HL-60/S4 treated with retinoic acid at 250 ng/mL for 4 days and 3 days (cell line): Measurements from ENCODE around the gene TNFAIP1.
"Not testable (repeated sequence)": the region's sequence is repeated elsewhere in the genome, so short reads cannot be mapped to it uniquely, and the experiment has no call there.

Source experiments
- in situ Hi-C: fragments of 300-500 bp; cut with MboI; formaldehyde crosslinking; loops from 2 replicates; pipeline ENCODE4 v1.7.0; 2022; ENCODE audit warnings: low sequenced_read_pairs

Gene TNFAIP1

GRCh38 chr17:28324781-28325180 is 10.8 kb upstream of the TNFAIP1 start:
- in situ Hi-C loops, result no loop called here

- in situ Hi-C loops, result no loop called here
These were observed 10.3 kb upstream of the TNFAIP1 start for GRCh38 chr17:28325211-28325610.

- in situ Hi-C loops, result no loop called here
These were observed 9.4 kb upstream of the TNFAIP1 start for GRCh38 chr17:28326114-28326513.

GRCh38 chr17:28327031-28327607 is 8.4 kb upstream of the TNFAIP1 start:
- in situ Hi-C loops, result no loop called here

DNA sequence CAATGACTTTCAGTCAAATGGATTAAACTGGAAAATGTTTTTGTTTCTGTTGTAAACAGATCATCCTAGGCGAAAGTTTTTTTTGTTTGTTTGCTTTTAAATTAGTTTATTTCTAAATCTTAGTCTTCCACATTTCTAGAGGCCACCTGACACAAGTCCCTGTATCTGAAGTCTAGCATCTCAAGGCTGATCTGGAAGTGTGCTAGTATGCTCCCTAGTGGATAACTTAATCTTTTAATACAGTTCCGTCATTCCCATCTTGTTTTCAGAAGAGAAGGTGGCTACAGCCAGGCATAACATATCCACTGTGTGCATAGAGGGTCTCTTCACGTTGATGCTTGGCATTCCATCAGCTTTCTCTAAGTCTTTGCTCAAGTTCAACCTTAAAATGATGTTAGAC is 7.9 kb upstream of the TNFAIP1 start:
- in situ Hi-C loops, result no loop called here

DNA sequence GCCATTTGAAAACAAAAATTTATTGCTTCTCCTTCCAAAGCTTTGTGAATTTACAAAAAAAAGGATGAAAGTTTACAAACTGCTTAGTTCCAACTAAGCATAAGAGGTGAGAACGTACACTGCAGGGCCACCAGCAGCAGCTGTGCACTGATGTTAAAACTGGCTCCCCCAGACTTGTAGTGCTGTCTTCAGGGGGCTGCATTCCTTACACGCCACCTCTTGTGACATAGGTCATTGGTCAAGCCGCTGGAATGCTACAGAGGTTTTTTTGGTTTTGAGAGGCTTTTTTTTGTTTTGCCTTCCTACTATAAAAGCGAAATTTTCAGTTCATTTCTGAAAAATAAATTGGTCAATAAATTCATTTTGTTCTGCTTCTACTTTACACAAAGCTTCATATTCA is 7.2 kb upstream of the TNFAIP1 start:
- in situ Hi-C loops, result no loop called here

DNA sequence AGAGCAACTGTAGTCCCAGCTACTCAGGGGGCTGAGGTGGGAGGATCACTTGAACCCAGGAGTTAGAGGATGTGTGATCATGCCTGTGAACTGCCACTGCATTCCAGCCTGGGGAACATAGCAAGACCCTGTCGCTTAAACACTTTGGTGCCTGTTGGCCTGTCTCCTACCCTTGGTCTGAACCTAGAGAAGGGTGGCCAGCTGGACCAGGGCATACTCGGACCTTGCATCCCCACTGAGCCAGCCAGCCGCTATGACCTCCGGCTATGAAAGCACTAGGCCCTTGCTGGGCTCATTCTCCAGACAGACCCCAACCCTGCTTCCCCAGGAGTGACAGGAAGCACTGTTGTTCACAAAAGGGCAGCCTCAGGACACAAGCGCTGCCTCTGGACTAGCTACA is 4.9 kb upstream of the TNFAIP1 start:
- in situ Hi-C loops, result no loop called here

GRCh38 chr17:28331891-28332420 is 3.6 kb upstream of the TNFAIP1 start:
- in situ Hi-C loops, result no loop called here

DNA sequence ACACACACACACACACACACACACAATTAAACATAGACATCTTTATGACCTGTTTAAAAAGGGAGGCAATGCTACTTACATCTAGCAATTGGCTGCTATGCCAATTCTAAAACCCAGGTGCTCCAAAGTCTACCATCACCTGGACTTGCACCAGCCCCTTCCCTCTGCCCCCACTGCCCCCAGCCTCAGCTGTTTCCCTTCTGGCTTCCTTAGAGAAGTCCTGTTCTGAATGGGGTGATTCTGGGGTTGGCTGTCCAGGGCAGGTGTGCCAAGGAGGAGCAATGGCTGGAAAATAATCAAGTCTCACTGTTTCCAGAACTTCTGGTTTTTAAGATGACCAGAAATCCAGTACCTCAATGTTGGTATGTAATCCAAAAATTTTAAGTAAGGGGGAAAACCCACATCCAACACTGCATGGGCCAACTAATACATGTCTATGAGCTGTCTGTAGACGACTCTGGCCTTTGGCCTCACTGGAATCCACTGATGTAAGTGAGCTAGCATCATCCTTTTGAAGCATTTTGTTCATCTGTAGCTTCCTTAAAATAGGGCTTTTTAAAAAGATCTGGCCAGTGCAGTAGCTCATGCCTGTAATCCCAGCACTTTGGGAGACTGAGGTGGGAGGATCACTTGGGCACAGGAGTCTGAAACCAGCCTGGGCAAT is 2.3 kb upstream of the TNFAIP1 start:
- in situ Hi-C loops, result no loop called here

- in situ Hi-C loops, result no loop called here
These were observed 1.4 kb upstream of the TNFAIP1 start for GRCh38 chr17:28334171-28334570.

DNA sequence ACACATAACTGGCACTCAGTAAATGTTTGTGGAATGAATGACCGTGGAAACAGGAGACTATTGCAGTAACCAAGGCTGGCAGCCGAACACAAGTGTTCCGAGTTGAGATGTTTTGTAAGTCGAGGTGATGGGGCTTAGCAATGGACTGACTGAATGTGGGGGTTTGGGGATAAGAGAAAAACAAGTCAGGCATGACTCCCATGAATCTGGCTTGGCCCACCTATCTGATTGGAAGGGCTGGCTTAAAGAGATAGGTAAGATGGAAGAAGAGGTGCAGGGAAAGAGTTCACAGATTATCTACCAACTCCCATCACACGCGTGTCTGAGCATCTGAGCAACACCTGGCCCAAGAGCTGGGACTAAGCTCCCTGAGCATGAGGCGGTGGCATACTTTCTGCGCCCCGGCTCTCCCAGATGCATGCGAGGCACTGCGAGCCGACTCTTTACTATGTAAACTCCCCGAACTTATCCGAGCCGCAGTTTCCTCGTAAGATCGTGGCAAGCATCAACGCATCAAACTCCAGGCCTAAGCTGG is 828 bp upstream of the TNFAIP1 start:
- in situ Hi-C loops, result no loop called here

- in situ Hi-C loops, result no loop called here
These were observed 654 bp downstream of the TNFAIP1 start for GRCh38 chr17:28335959-28336871.

DNA sequence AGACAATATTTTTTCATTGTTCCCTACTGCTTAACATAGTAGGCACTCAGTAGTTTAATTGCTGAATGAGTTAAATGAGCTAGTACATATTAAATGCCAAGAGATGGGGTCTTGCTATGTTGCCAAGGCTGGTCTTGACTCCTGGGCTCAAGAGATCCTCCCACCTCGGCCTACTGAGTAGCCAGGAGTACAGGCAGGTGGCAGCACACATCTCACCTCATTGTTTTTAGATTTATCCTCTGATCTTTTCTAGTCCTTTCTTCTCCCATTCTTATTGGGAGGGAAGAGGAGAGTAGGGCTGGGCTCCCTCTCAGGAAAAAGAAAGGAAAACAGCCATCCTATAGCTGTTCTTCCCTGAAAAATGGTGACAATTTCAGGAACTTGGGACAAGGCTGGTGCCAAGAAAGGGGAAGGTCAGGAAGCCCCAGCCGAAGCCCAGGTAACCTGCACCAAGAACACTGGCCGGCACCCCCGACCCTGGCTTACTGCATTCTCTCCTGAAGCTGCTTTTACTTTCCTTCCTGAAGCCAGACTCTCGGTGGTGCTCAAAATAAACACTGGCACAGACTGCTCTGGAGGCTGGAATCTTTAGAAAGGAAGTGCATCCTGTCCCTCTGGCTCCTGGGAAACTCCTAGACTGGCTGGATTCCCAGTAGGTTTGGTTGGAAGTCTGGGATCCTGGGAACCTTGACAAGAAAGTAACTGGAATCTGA is 2.7 kb downstream of the TNFAIP1 start:
- in situ Hi-C loops, result no loop called here

DNA sequence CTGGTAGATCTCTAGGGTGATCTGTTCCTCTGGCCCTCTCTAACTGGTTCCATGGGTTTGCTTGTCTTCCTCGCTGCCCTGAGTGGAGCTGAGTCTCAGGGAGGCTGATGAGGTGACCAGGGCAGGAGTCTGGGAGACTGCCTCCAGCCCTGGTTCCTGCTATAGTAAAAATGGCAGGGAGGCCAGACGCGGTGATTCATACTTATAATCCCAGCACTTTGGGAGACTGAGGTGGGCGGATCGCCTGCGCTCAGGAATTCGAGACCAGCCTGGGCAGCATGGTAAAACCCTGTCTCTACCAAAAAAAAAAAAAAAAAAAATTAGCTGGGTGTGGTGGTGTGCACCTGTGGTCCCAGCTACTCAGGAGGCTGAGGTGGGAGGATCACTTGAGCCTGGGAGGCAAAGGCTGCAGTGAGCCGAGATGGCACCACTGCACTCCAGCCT is 3.2 kb downstream of the TNFAIP1 start:
- in situ Hi-C loops, result not testable (repeated sequence)

DNA sequence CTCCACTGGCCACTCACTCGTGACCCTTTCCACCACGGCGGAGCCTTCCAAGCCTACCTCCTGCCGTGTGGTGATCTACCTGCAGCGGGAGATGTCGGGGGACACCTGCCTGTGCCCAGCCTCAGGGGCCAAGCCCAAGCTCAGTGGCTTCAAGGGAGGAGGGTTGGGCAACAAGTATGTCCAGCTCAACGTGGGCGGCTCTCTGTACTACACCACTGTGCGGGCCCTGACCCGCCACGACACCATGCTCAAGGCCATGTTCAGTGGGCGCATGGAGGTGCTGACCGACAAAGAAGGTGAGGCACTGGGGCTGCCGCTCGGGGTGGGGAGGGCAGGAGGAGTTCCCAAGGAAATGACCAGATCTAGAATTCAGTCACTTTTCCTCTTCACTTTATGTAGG is 3.9 kb downstream of the TNFAIP1 start:
- in situ Hi-C loops, result no loop called here

DNA sequence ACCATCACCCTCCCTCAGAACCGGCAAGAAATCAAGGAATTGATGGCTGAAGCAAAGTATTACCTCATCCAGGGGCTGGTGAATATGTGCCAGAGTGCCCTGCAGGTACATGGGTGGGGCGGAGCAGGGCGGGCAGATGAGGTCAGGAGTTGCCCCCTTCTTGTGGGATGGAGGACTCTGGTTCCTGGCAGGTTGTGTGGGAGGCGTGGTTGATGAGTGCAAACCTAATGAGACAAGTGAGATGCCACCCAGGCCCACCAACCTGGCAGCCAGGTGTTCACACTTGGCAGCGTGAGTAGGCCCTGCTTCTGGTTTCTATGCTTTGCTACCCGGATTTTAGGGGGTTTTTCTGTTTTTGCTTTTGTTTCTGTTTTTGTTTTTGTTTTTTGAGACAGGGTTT is 4.8 kb downstream of the TNFAIP1 start:
- in situ Hi-C loops, result no loop called here

- in situ Hi-C loops, result no loop called here
These were observed 6.0 kb downstream of the TNFAIP1 start for GRCh38 chr17:28341516-28341915.

- in situ Hi-C loops, result no loop called here
These were observed 6.8 kb downstream of the TNFAIP1 start for GRCh38 chr17:28342313-28342712.

DNA sequence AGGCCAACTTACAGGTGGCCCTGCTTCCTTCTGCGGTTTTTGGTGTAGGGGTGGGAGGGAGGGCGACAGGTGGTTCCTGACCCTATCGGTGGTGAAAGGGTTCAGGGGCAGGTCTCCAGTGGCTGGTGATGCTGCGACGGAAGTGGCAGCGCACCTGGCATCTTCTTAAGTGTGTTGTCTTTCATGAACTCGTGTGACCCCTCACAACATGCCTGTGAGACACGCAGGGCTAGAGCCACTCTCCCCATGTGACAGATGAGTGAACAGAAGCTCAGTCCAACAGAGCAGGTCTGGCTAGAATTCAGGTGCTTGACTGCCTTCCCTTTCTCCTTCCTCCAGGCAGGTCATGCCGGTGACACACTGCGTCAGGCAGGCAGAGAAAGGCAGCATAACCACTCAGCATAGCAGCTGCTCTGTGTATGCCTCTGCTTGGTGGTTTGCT is 8.0 kb downstream of the TNFAIP1 start:
- in situ Hi-C loops, result no loop called here

DNA sequence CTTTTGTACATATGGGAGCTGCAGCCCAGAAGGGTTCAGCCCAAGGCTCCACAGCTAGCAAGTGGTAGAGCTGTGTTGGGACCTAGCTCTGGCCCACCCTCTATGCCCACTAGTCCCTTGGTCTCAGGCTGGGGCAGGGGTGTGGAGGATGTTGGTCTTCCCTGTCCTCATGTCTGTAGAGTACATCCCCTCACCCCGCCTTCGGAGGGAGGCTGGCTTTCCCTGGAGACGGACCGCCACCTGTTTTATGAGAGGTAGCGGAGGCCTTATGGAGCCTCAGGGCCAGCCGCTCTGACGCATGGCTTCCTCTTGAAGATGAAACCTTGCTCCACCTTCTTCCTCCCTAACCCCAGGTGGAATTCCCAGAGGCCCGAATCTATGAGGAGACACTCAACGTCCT is 8.4 kb downstream of the TNFAIP1 start:
- in situ Hi-C loops, result no loop called here

GRCh38 chr17:28344435-28344901 is 8.9 kb downstream of the TNFAIP1 start:
- in situ Hi-C loops, result no loop called here
